ENCODE measurements around the gene ATG4C.

DNA sequence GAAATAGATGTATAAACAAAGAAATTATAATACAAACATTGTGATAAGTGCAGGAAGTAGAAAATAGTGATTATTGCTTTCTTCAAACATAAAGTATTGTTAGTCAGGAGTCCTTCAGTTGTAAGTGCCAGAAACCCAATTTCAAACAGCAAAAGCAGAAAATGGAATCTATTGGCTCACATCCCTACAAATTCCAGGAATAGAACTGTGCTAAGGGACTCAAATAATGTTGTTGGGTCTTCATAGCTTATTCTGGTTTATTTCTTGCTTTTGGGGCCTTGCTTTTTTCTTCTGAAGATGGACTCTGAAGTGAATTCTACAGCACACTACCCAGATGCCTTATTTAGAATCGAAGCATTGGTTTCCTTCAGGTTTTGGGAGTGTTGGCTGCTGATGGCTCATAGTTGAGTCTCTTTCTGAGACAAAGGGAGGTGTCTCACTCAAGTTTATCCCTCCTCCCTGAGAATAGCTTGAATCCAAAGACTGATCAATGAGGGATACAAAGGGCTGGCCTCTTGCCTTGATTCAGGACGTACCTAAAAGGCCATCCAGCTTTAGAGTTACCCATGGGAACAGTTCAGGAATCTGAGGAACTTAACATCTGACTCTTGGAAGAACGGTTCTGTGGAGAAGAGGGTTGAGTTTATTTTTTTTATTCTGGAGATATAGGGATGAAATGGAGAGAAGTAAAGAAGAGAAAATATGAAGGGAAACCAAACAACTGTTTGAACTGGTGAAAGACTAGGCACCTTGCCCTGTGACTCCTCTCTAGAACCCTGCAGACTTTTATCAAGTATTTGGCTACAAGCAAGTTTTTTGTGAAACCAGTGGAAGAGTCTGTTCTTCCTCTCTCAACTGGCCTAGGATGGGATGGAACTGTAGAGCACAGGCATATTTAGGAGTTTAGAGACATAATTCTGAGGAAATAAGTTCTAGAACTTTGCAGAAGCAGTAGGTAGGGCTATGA lies 39.0 kb upstream of the ATG4C start:
- TF ChIP-seq KAT2B (IDR thresholded peaks at IDR 0.05; ENCODE audit: borderline replicate concordance, low read depth, low read length) = no peak
- TF ChIP-seq, protein P1, sequence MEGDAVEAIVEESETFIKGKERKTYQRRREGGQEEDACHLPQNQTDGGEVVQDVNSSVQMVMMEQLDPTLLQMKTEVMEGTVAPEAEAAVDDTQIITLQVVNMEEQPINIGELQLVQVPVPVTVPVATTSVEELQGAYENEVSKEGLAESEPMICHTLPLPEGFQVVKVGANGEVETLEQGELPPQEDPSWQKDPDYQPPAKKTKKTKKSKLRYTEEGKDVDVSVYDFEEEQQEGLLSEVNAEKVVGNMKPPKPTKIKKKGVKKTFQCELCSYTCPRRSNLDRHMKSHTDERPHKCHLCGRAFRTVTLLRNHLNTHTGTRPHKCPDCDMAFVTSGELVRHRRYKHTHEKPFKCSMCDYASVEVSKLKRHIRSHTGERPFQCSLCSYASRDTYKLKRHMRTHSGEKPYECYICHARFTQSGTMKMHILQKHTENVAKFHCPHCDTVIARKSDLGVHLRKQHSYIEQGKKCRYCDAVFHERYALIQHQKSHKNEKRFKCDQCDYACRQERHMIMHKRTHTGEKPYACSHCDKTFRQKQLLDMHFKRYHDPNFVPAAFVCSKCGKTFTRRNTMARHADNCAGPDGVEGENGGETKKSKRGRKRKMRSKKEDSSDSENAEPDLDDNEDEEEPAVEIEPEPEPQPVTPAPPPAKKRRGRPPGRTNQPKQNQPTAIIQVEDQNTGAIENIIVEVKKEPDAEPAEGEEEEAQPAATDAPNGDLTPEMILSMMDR (CRISPR knock-in tag; IDR thresholded peaks at IDR 0.05) = no peak
- TF ChIP-seq RAD21 (CRISPR knock-in tag; IDR thresholded peaks at IDR 0.05) = no peak
- no peak for TF ChIP-seq E2F5 (CRISPR knock-in tag; conservative IDR thresholded peaks at IDR 0.05)
- TF ChIP-seq ZNF234 (CRISPR knock-in tag; conservative IDR thresholded peaks at IDR 0.05) = no peak
- TF ChIP-seq, protein P2, sequence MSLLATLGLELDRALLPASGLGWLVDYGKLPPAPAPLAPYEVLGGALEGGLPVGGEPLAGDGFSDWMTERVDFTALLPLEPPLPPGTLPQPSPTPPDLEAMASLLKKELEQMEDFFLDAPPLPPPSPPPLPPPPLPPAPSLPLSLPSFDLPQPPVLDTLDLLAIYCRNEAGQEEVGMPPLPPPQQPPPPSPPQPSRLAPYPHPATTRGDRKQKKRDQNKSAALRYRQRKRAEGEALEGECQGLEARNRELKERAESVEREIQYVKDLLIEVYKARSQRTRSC (CRISPR knock-in tag; IDR thresholded peaks at IDR 0.05; ENCODE audit: low read depth) = no peak
- TF ChIP-seq, protein P3, sequence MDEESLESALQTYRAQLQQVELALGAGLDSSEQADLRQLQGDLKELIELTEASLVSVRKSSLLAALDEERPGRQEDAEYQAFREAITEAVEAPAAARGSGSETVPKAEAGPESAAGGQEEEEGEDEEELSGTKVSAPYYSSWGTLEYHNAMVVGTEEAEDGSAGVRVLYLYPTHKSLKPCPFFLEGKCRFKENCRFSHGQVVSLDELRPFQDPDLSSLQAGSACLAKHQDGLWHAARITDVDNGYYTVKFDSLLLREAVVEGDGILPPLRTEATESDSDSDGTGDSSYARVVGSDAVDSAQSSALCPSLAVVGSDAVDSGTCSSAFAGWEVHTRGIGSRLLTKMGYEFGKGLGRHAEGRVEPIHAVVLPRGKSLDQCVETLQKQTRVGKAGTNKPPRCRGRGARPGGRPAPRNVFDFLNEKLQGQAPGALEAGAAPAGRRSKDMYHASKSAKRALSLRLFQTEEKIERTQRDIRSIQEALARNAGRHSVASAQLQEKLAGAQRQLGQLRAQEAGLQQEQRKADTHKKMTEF (CRISPR knock-in tag; IDR thresholded peaks at IDR 0.05) = no peak
- TF ChIP-seq, protein P4, sequence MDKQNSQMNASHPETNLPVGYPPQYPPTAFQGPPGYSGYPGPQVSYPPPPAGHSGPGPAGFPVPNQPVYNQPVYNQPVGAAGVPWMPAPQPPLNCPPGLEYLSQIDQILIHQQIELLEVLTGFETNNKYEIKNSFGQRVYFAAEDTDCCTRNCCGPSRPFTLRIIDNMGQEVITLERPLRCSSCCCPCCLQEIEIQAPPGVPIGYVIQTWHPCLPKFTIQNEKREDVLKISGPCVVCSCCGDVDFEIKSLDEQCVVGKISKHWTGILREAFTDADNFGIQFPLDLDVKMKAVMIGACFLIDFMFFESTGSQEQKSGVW (CRISPR knock-in tag; IDR thresholded peaks at IDR 0.05; ENCODE audit: borderline replicate concordance) = no peak
- TF ChIP-seq HDAC6 (IDR thresholded peaks at IDR 0.05; ENCODE audit: low read depth, low read length) = no peak
- no peak for TF ChIP-seq CHCHD3 (CRISPR knock-in tag; IDR thresholded peaks at IDR 0.05)
- no peak for TF ChIP-seq NFIC (IDR thresholded peaks at IDR 0.05; ENCODE audit: low read length)
- no peak for TF ChIP-seq RARA (CRISPR knock-in tag; IDR thresholded peaks at IDR 0.05)
